Lower lobe of right lung (tissue), 2 donors: Measurements from ENCODE around the gene GALNTL6. TPM values are rescaled to one million over a fixed set of nuclear protein-coding genes. Genes with fewer than 3 reads are reported as not detected.

ENCODE experiments used
- ATAC-seq, 2 donors: fragments of 200-7000 bp; cut with Tn5 transposase; one replicate each; pipeline ENCODE4 v1.9.1; 2020 to 2022; ENCODE audit warnings: mild to moderate bottlenecking in 2 of 2, moderate library complexity in 2 of 2
- DNase-seq: peaks from one replicate; pipeline ENCODE4 v3.0.0-alpha.2; 2020
- H3K27ac ChIP-seq: fragments of 200-600 bp; one replicate; pipeline ENCODE4 v1.8.0; 2022
- H3K27me3 ChIP-seq: fragments of 200-600 bp; one replicate; pipeline ENCODE4 v1.8.0; 2022; ENCODE audit warnings: low read depth
- H3K36me3 ChIP-seq: fragments of 200-600 bp; one replicate; pipeline ENCODE4 v1.8.0; 2022; ENCODE audit warnings: mild to moderate bottlenecking
- H3K4me1 ChIP-seq: fragments of 200-600 bp; one replicate; pipeline ENCODE4 v1.8.0; 2022
- H3K4me3 ChIP-seq: fragments of 200-600 bp; one replicate; pipeline ENCODE4 v1.8.0; 2022; ENCODE audit warnings: mild to moderate bottlenecking
- H3K9me3 ChIP-seq: fragments of 200-600 bp; one replicate; pipeline ENCODE4 v1.8.0; 2022
- intact Hi-C: fragments of 100-400 bp; cut with DNase I; formaldehyde crosslinking; loops from one replicate; pipeline ENCODE4 v1.11.0; 2022
- total RNA-seq: library from RNA; stranded (reverse); fragmentation: NEBNext Ultra II Directional; extraction: Animal tissue kit (Norgen Biotek cat#: 25700); gene quantifications from one replicate; pipeline ENCODE4 v1.2.1, GENCODE V29; 2021
- TF ChIP-seq, protein P1 (sequence below): fragments of 200-600 bp; IDR thresholded peaks from one replicate; pipeline ENCODE4 v1.8.0; 2022; ENCODE audit warnings: antibody characterized with exemption, mild to moderate bottlenecking
- donor health status: DM: no; HTN: yes; CAD: no; lungs with severe emphysema.

Gene GALNTL6
- total RNA-seq, 1 donor from 2014 or later = not detected

DNA sequence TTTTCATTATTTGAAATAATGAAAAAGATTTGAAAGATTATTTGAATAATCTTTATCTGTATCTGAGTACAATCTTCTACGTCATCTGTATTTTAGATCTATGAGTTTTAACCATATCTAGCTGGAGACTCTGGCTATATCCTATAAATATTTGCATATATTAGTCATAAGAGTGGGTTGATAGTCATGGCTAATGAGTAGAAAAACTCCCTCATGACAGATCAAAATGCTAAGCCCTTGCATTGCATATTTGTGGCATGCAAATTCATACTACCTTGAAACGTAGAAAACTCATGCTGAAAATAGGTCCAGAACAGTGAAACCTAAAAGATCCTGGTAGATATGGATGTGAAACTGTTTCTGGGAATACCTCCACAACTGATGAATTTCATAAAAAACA, 291.3 kb downstream of the GALNTL6 start:
- Histone ChIP-seq H3K27me3 (no peaks in the 10 kb centered on the region), H3K9me3 (no peaks in the 10 kb centered on the region), H3K4me3 (no peak overlapping the region), H3K4me1 (no peaks in the 10 kb centered on the region), H3K27ac (no peak overlapping the region), H3K36me3 (no peaks in the 10 kb centered on the region)
- TF ChIP-seq, protein P1, sequence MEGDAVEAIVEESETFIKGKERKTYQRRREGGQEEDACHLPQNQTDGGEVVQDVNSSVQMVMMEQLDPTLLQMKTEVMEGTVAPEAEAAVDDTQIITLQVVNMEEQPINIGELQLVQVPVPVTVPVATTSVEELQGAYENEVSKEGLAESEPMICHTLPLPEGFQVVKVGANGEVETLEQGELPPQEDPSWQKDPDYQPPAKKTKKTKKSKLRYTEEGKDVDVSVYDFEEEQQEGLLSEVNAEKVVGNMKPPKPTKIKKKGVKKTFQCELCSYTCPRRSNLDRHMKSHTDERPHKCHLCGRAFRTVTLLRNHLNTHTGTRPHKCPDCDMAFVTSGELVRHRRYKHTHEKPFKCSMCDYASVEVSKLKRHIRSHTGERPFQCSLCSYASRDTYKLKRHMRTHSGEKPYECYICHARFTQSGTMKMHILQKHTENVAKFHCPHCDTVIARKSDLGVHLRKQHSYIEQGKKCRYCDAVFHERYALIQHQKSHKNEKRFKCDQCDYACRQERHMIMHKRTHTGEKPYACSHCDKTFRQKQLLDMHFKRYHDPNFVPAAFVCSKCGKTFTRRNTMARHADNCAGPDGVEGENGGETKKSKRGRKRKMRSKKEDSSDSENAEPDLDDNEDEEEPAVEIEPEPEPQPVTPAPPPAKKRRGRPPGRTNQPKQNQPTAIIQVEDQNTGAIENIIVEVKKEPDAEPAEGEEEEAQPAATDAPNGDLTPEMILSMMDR = no peak
- no peak for DNase-seq
- intact Hi-C loops = no loop called here
- ATAC-seq = no peak

DNA sequence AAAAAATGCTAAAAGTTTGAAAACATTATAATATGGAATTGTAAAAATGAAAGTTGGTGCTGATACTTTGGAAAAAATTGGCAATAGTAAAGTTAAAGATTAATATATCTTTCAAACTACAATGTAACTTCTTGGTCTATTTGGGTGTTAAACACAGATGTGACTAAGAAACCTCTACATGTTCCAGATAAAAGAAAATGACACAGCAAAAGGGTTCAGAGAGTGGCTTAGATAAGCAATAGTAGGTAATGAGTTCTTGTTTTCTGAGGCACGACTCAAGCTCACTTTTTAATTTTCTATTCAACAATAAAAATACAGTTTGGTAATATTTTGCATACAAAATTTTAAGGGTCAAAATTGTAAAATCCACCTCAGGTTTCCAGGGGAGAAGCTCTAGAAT, 292.7 kb downstream of the GALNTL6 start:
- Histone ChIP-seq H3K4me1 (no peaks in the 10 kb centered on the region), H3K36me3 (no peaks in the 10 kb centered on the region), H3K27ac (no peak overlapping the region), H3K27me3 (no peaks in the 10 kb centered on the region), H3K9me3 (no peaks in the 10 kb centered on the region), H3K4me3 (no peak overlapping the region)
- intact Hi-C loops = no loop called here
- no peak for DNase-seq
- TF ChIP-seq, protein P1 = no peak
- no peak for ATAC-seq

DNA sequence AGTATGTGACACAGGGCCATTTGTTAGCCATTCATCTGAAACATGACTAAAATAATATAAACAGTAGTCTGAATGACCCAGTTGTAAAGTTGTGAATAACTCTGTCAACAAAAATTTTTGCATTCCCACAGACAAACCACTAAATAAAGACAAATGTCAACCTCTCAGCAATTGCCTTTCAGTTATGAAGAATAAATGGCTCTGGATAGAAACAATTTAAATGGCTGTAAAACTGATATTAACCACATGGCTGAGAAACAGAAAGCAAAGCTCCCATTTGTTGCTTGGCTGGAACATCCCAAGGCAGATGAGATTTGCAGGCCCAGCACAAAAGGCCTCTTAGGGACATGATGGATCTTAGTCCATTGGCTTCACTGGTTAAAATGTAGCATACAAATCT, 296.3 kb downstream of the GALNTL6 start:
- Histone ChIP-seq H3K9me3 (no peaks in the 10 kb centered on the region), H3K27ac (no peak overlapping the region), H3K4me1 (no peaks in the 10 kb centered on the region), H3K36me3 (no peaks in the 10 kb centered on the region), H3K27me3 (no peaks in the 10 kb centered on the region), H3K4me3 (no peak overlapping the region)
- DNase-seq = no peak
- ATAC-seq = no peak
- TF ChIP-seq, protein P1 = no peak
- intact Hi-C loops = no loop called here

DNA sequence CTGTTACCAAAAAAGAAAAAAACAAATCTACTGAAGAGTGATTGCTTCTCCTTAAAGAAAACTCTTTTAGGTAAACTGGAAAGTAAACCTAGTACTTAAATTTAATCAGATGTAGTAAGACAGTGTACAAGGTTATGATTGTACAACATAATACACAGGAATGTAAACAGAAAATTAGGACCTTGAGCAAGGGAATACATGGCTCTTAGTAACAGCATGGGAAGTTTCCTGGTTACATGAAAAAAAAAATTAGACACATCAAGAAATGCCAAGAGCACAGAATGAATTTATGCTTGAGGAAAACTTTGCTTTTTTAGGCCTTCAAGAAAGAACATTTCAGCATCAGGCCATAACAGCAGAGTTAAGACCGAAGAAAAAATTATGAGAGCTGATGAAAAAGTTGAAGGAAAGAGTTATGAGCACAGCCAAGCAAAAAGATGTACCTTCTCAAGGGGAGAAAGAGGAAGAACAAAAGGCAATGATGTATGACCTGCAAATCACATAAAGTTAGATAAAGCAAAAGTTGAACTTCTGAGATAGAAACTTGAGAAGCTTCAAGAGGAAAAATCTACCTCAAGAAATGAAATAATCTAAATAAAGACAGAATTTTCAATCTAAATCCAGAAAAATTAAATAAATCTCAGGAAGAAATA, 311.6 kb downstream of the GALNTL6 start:
- no peaks in the 10 kb centered on the region for H3K9me3 ChIP-seq
- intact Hi-C loops = no loop called here
- TF ChIP-seq, protein P1 = no peak
- H3K4me3 ChIP-seq = no peak overlapping the region
- no peak overlapping the region for H3K27ac ChIP-seq
- no peaks in the 10 kb centered on the region for H3K36me3 ChIP-seq
- ATAC-seq (no peak), DNase-seq (no peak)
- H3K27me3 ChIP-seq = no peaks in the 10 kb centered on the region
- H3K4me1 ChIP-seq = no peaks in the 10 kb centered on the region

DNA sequence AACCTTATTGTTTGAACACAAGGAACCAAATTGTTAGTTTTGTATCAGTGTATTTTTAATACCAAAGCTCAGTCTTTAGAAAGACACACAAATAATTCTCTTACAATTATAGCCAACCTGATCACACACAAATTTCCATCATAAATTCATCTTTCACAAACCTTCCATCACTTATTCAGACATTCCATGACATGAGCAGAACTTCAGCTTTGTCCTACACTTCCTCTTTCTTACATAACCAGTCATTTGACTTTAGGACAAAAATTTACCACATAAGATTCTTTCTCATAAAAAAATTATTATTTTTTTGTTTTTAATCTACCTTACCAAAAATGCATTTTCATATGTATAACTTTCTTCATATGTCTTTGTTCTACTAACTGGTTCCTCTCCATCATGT, 312.2 kb downstream of the GALNTL6 start:
- TF ChIP-seq, protein P1 = no peak

More for the DNA sequence above, 312.2 kb downstream of the GALNTL6 start:
- Histone ChIP-seq H3K4me1 (no peaks in the 10 kb centered on the region), H3K4me3 (no peak overlapping the region), H3K36me3 (no peaks in the 10 kb centered on the region), H3K27ac (no peak overlapping the region), H3K9me3 (no peaks in the 10 kb centered on the region), H3K27me3 (no peaks in the 10 kb centered on the region)
- intact Hi-C loops = no loop called here
- ATAC-seq (no peak), DNase-seq (no peak)
